Nephron (organoid): Measurements from ENCODE around the gene GBA2.
A peak's percentile ranks its signal among the peaks of the same experiment; 100 is the strongest.

Experiments used
- H3K27ac Mint-ChIP-seq, 3 experiments: 2 replicates each; pipeline ENCODE4 v1.8.0; 2020; ENCODE audit warnings: mixed read lengths in 3 of 3, mild to moderate bottlenecking in 2 of 3, moderate library complexity in 1 of 3
- H3K27me3 Mint-ChIP-seq: 2 replicates; pipeline ENCODE4 v1.8.0; 2021; ENCODE audit warnings: low read depth, mild to moderate bottlenecking, moderate library complexity, mixed read lengths
- H3K36me3 Mint-ChIP-seq: 2 replicates; pipeline ENCODE4 v1.8.0; 2020; ENCODE audit warnings: low read depth, mixed read lengths
- H3K4me1 Mint-ChIP-seq: 2 replicates; pipeline ENCODE4 v1.8.0; 2020; ENCODE audit warnings: mixed read lengths
- H3K4me3 Mint-ChIP-seq, 3 experiments: 2 replicates each; pipeline ENCODE4 v1.8.0; 2020; ENCODE audit warnings: mild to moderate bottlenecking in 3 of 3, mixed read lengths in 3 of 3, moderate library complexity in 2 of 3
- H3K9me3 Mint-ChIP-seq: 2 replicates; pipeline ENCODE4 v1.8.0; 2020; ENCODE audit warnings: mixed read lengths
- CTCF ChIP-seq, 3 experiments: fragments of 200-600 bp; sonication (generic); IDR thresholded peaks; one replicate each; pipeline ENCODE4 v1.5.0; 2021; ENCODE audit warnings: antibody characterized with exemption in 3 of 3; ENCODE audit not compliant: unreplicated experiment in 3 of 3

The GBA2 gene

GRCh38 chr9:35687972-35688557 is 61.0 kb downstream of the GBA2 start:
- peaks cover 56% of the 10 kb centered on the region for H3K4me1 Mint-ChIP-seq
- peak overlapping the region; percentile 65 to 96 (median 79) for H3K27ac Mint-ChIP-seq
- H3K36me3 Mint-ChIP-seq = peaks cover 29% of the 10 kb centered on the region
- H3K4me3 Mint-ChIP-seq = peak overlapping the region; percentile 94 to 100 (median 95)
- no peak for TF ChIP-seq CTCF (IDR thresholded peaks at IDR 0.05; ENCODE audit: unreplicated experiment in 3 of 3)
- no peaks in the 10 kb centered on the region for H3K9me3 Mint-ChIP-seq
- H3K27me3 Mint-ChIP-seq = peaks cover 3% of the 10 kb centered on the region

- Mint-ChIP-seq H3K27ac (peak overlapping the region; percentile 65 to 90 (median 76)), H3K27me3 (peaks cover 3% of the 10 kb centered on the region), H3K4me1 (peaks cover 61% of the 10 kb centered on the region), H3K36me3 (peaks cover 37% of the 10 kb centered on the region), H3K9me3 (no peaks in the 10 kb centered on the region), H3K4me3 (peak overlapping the region; percentile 69 to 100 (median 95))
- TF ChIP-seq CTCF (IDR thresholded peaks at IDR 0.05; ENCODE audit: unreplicated experiment in 3 of 3) = no peak
Observed at GRCh38 chr9:35687306-35687705, 61.7 kb downstream of the GBA2 start.
